ENCODE measurements around the gene DPPA3.

DNA sequence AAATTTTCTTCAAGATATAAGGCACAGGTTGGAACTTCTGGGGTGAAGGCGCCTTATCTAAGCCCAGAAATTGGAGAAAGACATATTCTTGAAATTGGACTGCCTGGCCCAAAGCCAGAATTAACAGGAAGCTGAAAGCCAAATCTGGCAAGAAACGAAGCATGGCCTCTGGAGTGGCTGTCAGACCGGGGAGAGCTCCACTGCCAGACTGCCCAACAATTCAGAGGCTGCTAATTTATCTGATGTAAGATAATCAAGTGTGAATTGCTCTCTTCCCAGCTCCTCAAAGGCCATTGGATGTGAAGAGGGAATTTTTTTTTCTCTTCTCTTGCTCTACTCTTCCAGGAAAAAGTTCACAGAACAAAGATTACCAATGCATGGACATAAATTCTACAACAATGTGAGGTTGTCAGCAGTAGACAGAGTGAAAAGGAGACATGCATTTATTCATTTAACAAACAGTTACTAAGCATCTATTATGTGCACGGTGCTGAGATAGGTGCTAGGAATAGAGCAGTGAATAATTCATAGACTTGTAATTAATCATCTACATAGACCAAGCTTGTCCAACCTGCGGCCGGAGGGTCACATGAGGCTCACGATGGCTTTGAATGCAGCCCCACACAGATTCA lies 15.6 kb upstream of the DPPA3 start, which contains the start of gene GDF3:
- TF ChIP-seq, protein P1, sequence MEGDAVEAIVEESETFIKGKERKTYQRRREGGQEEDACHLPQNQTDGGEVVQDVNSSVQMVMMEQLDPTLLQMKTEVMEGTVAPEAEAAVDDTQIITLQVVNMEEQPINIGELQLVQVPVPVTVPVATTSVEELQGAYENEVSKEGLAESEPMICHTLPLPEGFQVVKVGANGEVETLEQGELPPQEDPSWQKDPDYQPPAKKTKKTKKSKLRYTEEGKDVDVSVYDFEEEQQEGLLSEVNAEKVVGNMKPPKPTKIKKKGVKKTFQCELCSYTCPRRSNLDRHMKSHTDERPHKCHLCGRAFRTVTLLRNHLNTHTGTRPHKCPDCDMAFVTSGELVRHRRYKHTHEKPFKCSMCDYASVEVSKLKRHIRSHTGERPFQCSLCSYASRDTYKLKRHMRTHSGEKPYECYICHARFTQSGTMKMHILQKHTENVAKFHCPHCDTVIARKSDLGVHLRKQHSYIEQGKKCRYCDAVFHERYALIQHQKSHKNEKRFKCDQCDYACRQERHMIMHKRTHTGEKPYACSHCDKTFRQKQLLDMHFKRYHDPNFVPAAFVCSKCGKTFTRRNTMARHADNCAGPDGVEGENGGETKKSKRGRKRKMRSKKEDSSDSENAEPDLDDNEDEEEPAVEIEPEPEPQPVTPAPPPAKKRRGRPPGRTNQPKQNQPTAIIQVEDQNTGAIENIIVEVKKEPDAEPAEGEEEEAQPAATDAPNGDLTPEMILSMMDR (IDR thresholded peaks at IDR 0.05), result no peak
- TF ChIP-seq POLR2A (IDR thresholded peaks at IDR 0.05), result no peak
